ENCODE data around the gene DAB2IP. TPM values are rescaled to one million over a fixed set of nuclear protein-coding genes. Genes with fewer than 3 reads are reported as not detected.

The DAB2IP gene
- total RNA-seq, 3 donors from 2014 or later, result 109 to 157 (median 111) TPM

GRCh38 chr9:121709798-121710197, 58.4 kb downstream of the DAB2IP start:
- no peaks in the 10 kb centered on the region for H3K36me3 ChIP-seq (ENCODE audit: low read depth)
- no peak for TF ChIP-seq CTCF (IDR thresholded peaks at IDR 0.05)
- intact Hi-C loops (cut with DNase I, micrococcal nuclease), result no loop called here
- no peak for DNase-seq
- ATAC-seq, result no peak
- no peak overlapping the region for H3K4me3 ChIP-seq
- H3K9me3 ChIP-seq, result no peaks in the 10 kb centered on the region
- H3K4me1 ChIP-seq (ENCODE audit: low read depth), result no peaks in the 10 kb centered on the region

- no peaks in the 10 kb centered on the region for H3K4me1 ChIP-seq (ENCODE audit: low read depth)
- intact Hi-C loops (cut with DNase I, micrococcal nuclease), result no loop called here
- DNase-seq (no peak), ATAC-seq (no peak)
- H3K36me3 ChIP-seq (ENCODE audit: low read depth), result no peaks in the 10 kb centered on the region
- no peak overlapping the region for H3K4me3 ChIP-seq
- H3K9me3 ChIP-seq, result no peaks in the 10 kb centered on the region
- TF ChIP-seq CTCF (IDR thresholded peaks at IDR 0.05), result no peak
Measured at GRCh38 chr9:121711281-121711680, 59.8 kb downstream of the DAB2IP start.

- DNase-seq (no peak), ATAC-seq (no peak)
- TF ChIP-seq CTCF (IDR thresholded peaks at IDR 0.05), result no peak
- Histone ChIP-seq H3K9me3 (no peaks in the 10 kb centered on the region), H3K4me3 (no peak overlapping the region), H3K4me1 (ENCODE audit: low read depth) (no peaks in the 10 kb centered on the region), H3K36me3 (ENCODE audit: low read depth) (no peaks in the 10 kb centered on the region)
- intact Hi-C loops (cut with DNase I, micrococcal nuclease), result no loop called here
Measured at GRCh38 chr9:121711797-121712196, 60.4 kb downstream of the DAB2IP start.

GRCh38 chr9:121713400-121714070, 62.1 kb downstream of the DAB2IP start:
- no peak for TF ChIP-seq CTCF (IDR thresholded peaks at IDR 0.05)
- no peak overlapping the region for H3K4me3 ChIP-seq
- DNase-seq, result no peak
- no peaks in the 10 kb centered on the region for H3K4me1 ChIP-seq (ENCODE audit: low read depth)
- intact Hi-C loops (cut with DNase I, micrococcal nuclease), result no loop called here
- no peaks in the 10 kb centered on the region for H3K36me3 ChIP-seq (ENCODE audit: low read depth)
- no peak for ATAC-seq
- H3K9me3 ChIP-seq, result no peaks in the 10 kb centered on the region

- no peaks in the 10 kb centered on the region for H3K4me1 ChIP-seq (ENCODE audit: low read depth)
- intact Hi-C loops (cut with DNase I, micrococcal nuclease), result no loop called here
- no peak for TF ChIP-seq CTCF (IDR thresholded peaks at IDR 0.05)
- H3K9me3 ChIP-seq, result no peaks in the 10 kb centered on the region
- H3K36me3 ChIP-seq (ENCODE audit: low read depth), result no peaks in the 10 kb centered on the region
- peak in 1 of 3 donors; percentile 61 for DNase-seq
- ATAC-seq, result peak; percentile 77
- no peak overlapping the region for H3K4me3 ChIP-seq
Measured at GRCh38 chr9:121714075-121714705, 62.8 kb downstream of the DAB2IP start.
